SK-N-SH (cell line): Measurements from ENCODE around the gene KCNK18. TPM values are rescaled to one million over a fixed set of nuclear protein-coding genes. Genes with fewer than 3 reads are reported as not detected.

Source experiments
- CTCF ChIA-PET: fragments of 300-600, 350-600 bp; formaldehyde crosslinking; extraction: SDS; loops from one replicate; lab custom pipeline; 2021; lab: Yijun Ruan, JAX
- POLR2A ChIA-PET: fragments of 350-600 bp; sonication (Branson Sonifier 250); formaldehyde crosslinking; extraction: SDS; loops from one replicate; lab custom pipeline; 2020; ENCODE audit warnings: antibody characterized with exemption, inconsistent platforms; lab: Yijun Ruan, JAX
- DNase-seq: peaks from one replicate; pipeline ENCODE4 v3.0.0; 2012
- H2AFZ ChIP-seq: fragments of 200-600 bp; sonication (generic); 2 replicates; pipeline ENCODE4 v1.8.1; 2016; ENCODE audit warnings: antibody characterized with exemption, mild to moderate bottlenecking, low read depth
- H3F3A ChIP-seq: fragments of 200-600 bp; sonication (generic); replicated peaks from 2 replicates; pipeline ENCODE3; 2016; ENCODE audit warnings: antibody characterized with exemption, mild to moderate bottlenecking; ENCODE audit not compliant: insufficient read depth
- H3K27ac ChIP-seq, 2 experiments: fragments of 200-500 bp in 1 of 2; fragments of 200-600 bp in 1 of 2; sonication (Bioruptor generic) in 1 of 2; sonication (generic), shearing (Covaris generic) in 1 of 2; 2 replicates each; pipeline versions ENCODE4 v1.5.1 to v1.6.1; 2014 to 2016; ENCODE audit warnings: low read depth in 2 of 2, inconsistent platforms in 1 of 2, low read length in 1 of 2, mild to moderate bottlenecking in 1 of 2, mixed read lengths in 1 of 2
- H3K27me3 ChIP-seq: fragments of 200-600 bp; sonication (generic), shearing (Covaris generic); 2 replicates; pipeline ENCODE4 v1.6.1; 2016; ENCODE audit warnings: mixed run types; ENCODE audit not compliant: insufficient read depth
- H3K36me3 ChIP-seq, 2 experiments: fragments of 200-500 bp in 1 of 2; fragments of 200-600 bp in 1 of 2; sonication (Bioruptor generic) in 1 of 2; sonication (generic) in 1 of 2; replicated peaks in 1 of 2; 2 replicates each; pipeline versions ENCODE3 to v1.5.1; 2014 to 2016; ENCODE audit warnings: low read length in 1 of 2, mild to moderate bottlenecking in 1 of 2; ENCODE audit not compliant: insufficient read depth in 2 of 2, control insufficient read depth in 1 of 2
- H3K4me1 ChIP-seq, 2 experiments: fragments of 200-500 bp in 1 of 2; fragments of 200-600 bp in 1 of 2; sonication (Bioruptor generic) in 1 of 2; sonication (generic), shearing (Covaris generic) in 1 of 2; 2 replicates each; pipeline versions ENCODE4 v1.5.1 to v1.6.1; 2014 to 2016; ENCODE audit warnings: low read depth in 1 of 2, low read length in 1 of 2, mixed run types in 1 of 2; ENCODE audit not compliant: insufficient read depth in 2 of 2, control insufficient read depth in 1 of 2
- H3K4me2 ChIP-seq: fragments of 200-600 bp; sonication (generic), shearing (Covaris generic); 2 replicates; pipeline ENCODE4 v1.6.1; 2017; ENCODE audit warnings: mixed run types
- H3K4me3 ChIP-seq, 2 experiments: fragments of 200-500 bp in 1 of 2; fragments of 200-600 bp in 1 of 2; sonication (Bioruptor generic) in 1 of 2; sonication (generic), shearing (Covaris generic) in 1 of 2; 2 replicates each; pipeline versions ENCODE4 v1.5.1 to v1.8.1; 2014 to 2016; ENCODE audit warnings: low read depth in 2 of 2, inconsistent platforms in 1 of 2, low read length in 1 of 2, mild to moderate bottlenecking in 1 of 2, mixed read lengths in 1 of 2, moderate library complexity in 1 of 2
- H3K79me2 ChIP-seq: fragments of 200-600 bp; sonication (generic); 2 replicates; pipeline ENCODE4 v1.8.1; 2017; ENCODE audit warnings: mild to moderate bottlenecking; ENCODE audit not compliant: insufficient read depth
- H3K9ac ChIP-seq: fragments of 200-600 bp; sonication (generic); 2 replicates; pipeline ENCODE4 v1.6.1; 2017; ENCODE audit warnings: mixed run types
- H3K9me2 ChIP-seq: fragments of 200-600 bp; sonication (generic); 2 replicates; pipeline ENCODE4 v1.6.1; 2017; ENCODE audit warnings: mixed run types
- H3K9me3 ChIP-seq: fragments of 200-600 bp; sonication (generic); 2 replicates; pipeline ENCODE4 v1.6.1; 2017; ENCODE audit warnings: mixed run types, mild to moderate bottlenecking, moderate library complexity
- H4K20me1 ChIP-seq: fragments of 200-600 bp; sonication (generic); 2 replicates; pipeline ENCODE4 v1.6.1; 2017; ENCODE audit warnings: mild to moderate bottlenecking, mixed run types; ENCODE audit not compliant: insufficient read depth
- GATA2 ChIP-seq: sonication (generic); formaldehyde crosslinking; IDR thresholded peaks from 2 replicates; pipeline ENCODE4 v1.5.0; 2020; ENCODE audit warnings: mild to moderate bottlenecking, missing genetic modification reagents
- MAX ChIP-seq: IDR thresholded peaks from 2 replicates; pipeline ENCODE4 v1.4.0; 2012; ENCODE audit warnings: low read depth
- MEF2A ChIP-seq: IDR thresholded peaks from 2 replicates; pipeline ENCODE4 v1.4.0; 2012; ENCODE audit warnings: low read depth, borderline replicate concordance
- MXI1 ChIP-seq: IDR thresholded peaks from 2 replicates; pipeline ENCODE4 v1.6.1; 2012; ENCODE audit warnings: mild to moderate bottlenecking, low read depth, low read length, improper control_type of control experiment
- NFIC ChIP-seq: IDR thresholded peaks from 2 replicates; pipeline ENCODE4 v1.4.0; 2012; ENCODE audit warnings: borderline replicate concordance
- NRF1 ChIP-seq: IDR thresholded peaks from 2 replicates; pipeline ENCODE4 v1.6.1; 2012; ENCODE audit warnings: low read depth, mild to moderate bottlenecking, low read length
- REST ChIP-seq: IDR thresholded peaks from 2 replicates; pipeline ENCODE4 v1.6.1; 2012; ENCODE audit warnings: mild to moderate bottlenecking, low read depth, low read length, moderate library complexity
- RXRA ChIP-seq: IDR thresholded peaks from 2 replicates; pipeline ENCODE4 v1.4.0; 2012; ENCODE audit warnings: low read depth, mild to moderate bottlenecking, borderline replicate concordance
- TAF1 ChIP-seq: IDR thresholded peaks from 2 replicates; pipeline ENCODE4 v1.6.1; 2012; ENCODE audit warnings: low read depth, mild to moderate bottlenecking, low read length, moderate library complexity, borderline replicate concordance
- TCF12 ChIP-seq: IDR thresholded peaks from 2 replicates; pipeline ENCODE4 v1.4.0; 2012
- USF1 ChIP-seq: IDR thresholded peaks from 2 replicates; pipeline ENCODE4 v1.4.0; 2012; ENCODE audit warnings: low read depth, borderline replicate concordance
- WGBS: methylation state at CpG from one replicate; pipeline ENCODE4 v1.1.6; 2017; ENCODE audit warnings: low lambda C conversion rate; 5-methylcytosine and 5-hydroxymethylcytosine counted together
- polyA plus RNA-seq, 3 experiments: library from polyadenylated mRNA; depleted of rRNA; stranded (reverse); fragments of >200 nt; gene quantifications; 2 replicates each; pipeline ENCODE4 v1.2.3, GENCODE V29; 2012
- TF ChIP-seq, protein P1 (sequence below): fragments of 150-350 bp; IDR thresholded peaks from 2 replicates; pipeline ENCODE4 v1.6.1; 2016; ENCODE audit warnings: mild to moderate bottlenecking, low read depth, low read length
- TF ChIP-seq, protein P2 (sequence below): IDR thresholded peaks from 2 replicates; pipeline ENCODE4; 2012
- TF ChIP-seq, protein P3 (sequence below): fragments of 150-350 bp; IDR thresholded peaks from 2 replicates; pipeline ENCODE4 v1.6.1; 2017; ENCODE audit warnings: antibody characterized with exemption, low read length, low read depth, borderline replicate concordance

Gene KCNK18
- polyA plus RNA-seq, 1 of the 3 experiments (the other 2 are of a cell fraction) = not detected

DNA sequence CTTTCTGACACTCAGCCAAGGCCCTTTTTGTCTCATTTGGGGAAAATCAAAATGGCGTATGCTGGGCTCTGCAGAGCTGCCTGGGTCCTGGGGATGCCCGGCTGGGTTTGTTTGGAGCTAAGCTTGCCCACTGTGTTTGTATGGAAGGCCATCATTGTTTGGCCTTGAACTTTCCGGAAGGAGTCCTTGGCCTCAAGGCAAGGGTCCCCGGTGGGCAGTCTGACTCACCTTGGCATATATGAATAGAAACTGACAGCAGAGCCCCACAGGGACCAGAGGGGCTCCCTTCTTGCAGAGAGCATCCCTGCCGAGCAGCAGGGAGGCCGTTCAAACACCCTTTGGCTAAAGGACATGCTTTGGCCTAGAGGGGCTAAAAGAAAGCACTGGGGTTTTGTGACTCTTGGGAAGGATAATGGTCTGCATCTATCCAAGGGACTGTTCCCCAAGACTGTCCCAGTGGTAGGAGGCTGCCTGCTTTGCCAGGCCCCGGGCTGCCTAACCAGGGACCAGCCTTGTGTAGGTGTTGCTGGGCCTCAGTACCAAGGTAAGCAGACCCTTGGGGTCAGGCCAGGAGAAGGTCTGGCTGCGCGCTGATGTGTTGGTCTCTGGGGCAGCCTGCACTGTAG is 58.7 kb downstream of the KCNK18 start:
- no peaks in the 10 kb centered on the region; the same call in 1 of the 2 replicates for H3K27me3 ChIP-seq
- no peaks in the 10 kb centered on the region for H3K9me2 ChIP-seq
- H3K36me3 ChIP-seq = no peaks in the 10 kb centered on the region
- ChIA-PET CTCF (no interaction called here), POLR2A (no interaction called here)
- no peak overlapping the region for H3K4me2 ChIP-seq
- TF ChIP-seq MAX (no peak), TAF1 (no peak), TCF12 (no peak), MEF2A (no peak), MXI1 (no peak), REST (no peak), GATA2 (no peak), RXRA (no peak), USF1 (no peak), NRF1 (no peak), NFIC (no peak)
- TF ChIP-seq, protein P1, sequence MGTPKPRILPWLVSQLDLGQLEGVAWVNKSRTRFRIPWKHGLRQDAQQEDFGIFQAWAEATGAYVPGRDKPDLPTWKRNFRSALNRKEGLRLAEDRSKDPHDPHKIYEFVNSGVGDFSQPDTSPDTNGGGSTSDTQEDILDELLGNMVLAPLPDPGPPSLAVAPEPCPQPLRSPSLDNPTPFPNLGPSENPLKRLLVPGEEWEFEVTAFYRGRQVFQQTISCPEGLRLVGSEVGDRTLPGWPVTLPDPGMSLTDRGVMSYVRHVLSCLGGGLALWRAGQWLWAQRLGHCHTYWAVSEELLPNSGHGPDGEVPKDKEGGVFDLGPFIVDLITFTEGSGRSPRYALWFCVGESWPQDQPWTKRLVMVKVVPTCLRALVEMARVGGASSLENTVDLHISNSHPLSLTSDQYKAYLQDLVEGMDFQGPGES = no peak
- TF ChIP-seq, protein P2, sequence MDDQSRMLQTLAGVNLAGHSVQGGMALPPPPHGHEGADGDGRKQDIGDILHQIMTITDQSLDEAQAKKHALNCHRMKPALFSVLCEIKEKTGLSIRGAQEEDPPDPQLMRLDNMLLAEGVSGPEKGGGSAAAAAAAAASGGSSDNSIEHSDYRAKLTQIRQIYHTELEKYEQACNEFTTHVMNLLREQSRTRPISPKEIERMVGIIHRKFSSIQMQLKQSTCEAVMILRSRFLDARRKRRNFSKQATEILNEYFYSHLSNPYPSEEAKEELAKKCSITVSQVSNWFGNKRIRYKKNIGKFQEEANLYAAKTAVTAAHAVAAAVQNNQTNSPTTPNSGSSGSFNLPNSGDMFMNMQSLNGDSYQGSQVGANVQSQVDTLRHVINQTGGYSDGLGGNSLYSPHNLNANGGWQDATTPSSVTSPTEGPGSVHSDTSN = no peak
- TF ChIP-seq, protein P3, sequence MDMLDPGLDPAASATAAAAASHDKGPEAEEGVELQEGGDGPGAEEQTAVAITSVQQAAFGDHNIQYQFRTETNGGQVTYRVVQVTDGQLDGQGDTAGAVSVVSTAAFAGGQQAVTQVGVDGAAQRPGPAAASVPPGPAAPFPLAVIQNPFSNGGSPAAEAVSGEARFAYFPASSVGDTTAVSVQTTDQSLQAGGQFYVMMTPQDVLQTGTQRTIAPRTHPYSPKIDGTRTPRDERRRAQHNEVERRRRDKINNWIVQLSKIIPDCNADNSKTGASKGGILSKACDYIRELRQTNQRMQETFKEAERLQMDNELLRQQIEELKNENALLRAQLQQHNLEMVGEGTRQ = no peak
- DNase-seq = no peak
- no peaks in the 10 kb centered on the region for H3F3A ChIP-seq
- H3K4me1 ChIP-seq = peaks cover 0 to 4% of the 10 kb centered on the region in 2 experiments; a peak in 1 of 4 replicates
- no peak overlapping the region for H2AFZ ChIP-seq
- H3K4me3 ChIP-seq = no peak overlapping the region
- H4K20me1 ChIP-seq = no peaks in the 10 kb centered on the region
- no peaks in the 10 kb centered on the region for H3K9me3 ChIP-seq
- no peaks in the 10 kb centered on the region for H3K79me2 ChIP-seq
- H3K27ac ChIP-seq = no peak overlapping the region
- H3K9ac ChIP-seq = no peak overlapping the region
- WGBS = 60% methylated on average over 4 of the region's 9 CpGs
